ENCODE measurements around the gene ENG. TPM values are rescaled to one million over a fixed set of nuclear protein-coding genes. Genes with fewer than 3 reads are reported as not detected.
"Not testable (repeated sequence)": the region's sequence is repeated elsewhere in the genome, so short reads cannot be mapped to it uniquely, and the experiment has no call there.

The ENG gene
- total and polyA plus RNA-seq, 8 donors = 9.7 to 42.4 (median 20.5) TPM

DNA sequence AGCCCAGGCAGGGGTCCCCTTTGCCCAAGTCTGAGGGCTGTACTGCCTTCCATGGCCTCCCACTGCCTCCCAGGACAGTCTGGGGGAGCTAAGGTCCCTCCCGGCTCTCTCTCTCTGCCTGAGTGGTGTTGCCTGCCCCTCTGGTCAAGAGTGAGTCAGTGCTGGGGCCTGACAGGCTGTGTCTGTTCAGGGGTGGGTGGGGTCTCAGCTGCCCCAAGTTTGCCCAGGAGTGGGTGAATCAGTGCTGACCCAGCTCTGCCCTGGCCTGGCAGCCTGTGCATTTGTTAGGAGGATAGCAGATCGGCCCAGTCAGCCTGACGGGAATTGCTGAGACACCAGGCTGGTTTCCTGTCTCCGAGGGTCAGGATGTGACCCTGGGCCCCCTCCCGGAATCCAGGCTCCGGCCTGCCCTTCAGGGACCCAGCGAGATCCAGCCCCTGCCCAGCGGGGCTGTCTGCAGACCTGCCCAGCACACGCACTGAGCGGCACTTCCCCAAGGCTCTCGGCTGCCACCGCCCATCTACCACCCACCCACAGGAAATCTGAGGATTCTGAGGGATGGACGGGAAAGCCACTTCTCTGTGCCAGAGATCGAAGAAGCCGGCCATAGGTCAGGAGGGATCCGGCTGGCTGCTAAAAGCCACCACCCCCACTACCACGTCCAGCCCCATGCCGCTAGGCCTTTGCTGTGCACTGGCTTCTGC is 15.9 kb downstream of the ENG start:
- 75 to 79% methylated on average over 18 of the region's 18 CpGs for WGBS, 2 donors
- TF ChIP-seq, protein P1, sequence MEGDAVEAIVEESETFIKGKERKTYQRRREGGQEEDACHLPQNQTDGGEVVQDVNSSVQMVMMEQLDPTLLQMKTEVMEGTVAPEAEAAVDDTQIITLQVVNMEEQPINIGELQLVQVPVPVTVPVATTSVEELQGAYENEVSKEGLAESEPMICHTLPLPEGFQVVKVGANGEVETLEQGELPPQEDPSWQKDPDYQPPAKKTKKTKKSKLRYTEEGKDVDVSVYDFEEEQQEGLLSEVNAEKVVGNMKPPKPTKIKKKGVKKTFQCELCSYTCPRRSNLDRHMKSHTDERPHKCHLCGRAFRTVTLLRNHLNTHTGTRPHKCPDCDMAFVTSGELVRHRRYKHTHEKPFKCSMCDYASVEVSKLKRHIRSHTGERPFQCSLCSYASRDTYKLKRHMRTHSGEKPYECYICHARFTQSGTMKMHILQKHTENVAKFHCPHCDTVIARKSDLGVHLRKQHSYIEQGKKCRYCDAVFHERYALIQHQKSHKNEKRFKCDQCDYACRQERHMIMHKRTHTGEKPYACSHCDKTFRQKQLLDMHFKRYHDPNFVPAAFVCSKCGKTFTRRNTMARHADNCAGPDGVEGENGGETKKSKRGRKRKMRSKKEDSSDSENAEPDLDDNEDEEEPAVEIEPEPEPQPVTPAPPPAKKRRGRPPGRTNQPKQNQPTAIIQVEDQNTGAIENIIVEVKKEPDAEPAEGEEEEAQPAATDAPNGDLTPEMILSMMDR (IDR thresholded peaks at IDR 0.05) = no peak
- FAIRE-seq (no peak), ATAC-seq (peak in 3 of 4 donors; percentile 8 to 68 (median 28)), DNase-seq (peak in 2 of 6 donors; percentile 50 to 57)
- intact Hi-C loops (cut with DNase I) = no loop called here
- Histone ChIP-seq H3K4me1 (peaks cover 3 to 16% (median 14%) of the 10 kb centered on the region in 3 donors), H3K9me3 (no peaks in the 10 kb centered on the region), H3K27me3 (no peaks in the 10 kb centered on the region), H3K36me3 (no peaks in the 10 kb centered on the region), H3K27ac (peak overlapping the region in 3 of 4 donors; percentile 48 to 67 (median 55)), H3K4me3 (no peak overlapping the region)

DNA sequence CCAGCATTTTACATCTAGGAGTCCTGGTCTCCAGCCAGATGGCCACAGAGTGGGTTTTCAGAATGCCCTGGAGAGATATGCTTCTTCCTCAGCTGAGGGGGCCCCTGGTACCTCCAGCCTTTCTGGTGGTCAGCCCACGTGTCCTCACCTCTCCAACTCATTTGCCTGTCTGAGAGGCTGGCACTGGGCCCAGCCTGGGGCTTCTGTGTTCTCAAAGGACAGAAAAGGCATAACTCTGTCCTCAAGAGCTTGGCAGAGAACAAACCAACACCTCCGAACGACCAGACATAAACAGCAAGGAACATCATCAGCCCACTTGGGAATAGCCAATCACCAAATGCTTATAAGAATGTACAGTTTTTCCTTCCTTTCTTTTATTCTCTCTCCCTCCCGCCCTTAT is 17.1 kb downstream of the ENG start:
- H3K9me3 ChIP-seq = no peaks in the 10 kb centered on the region
- ATAC-seq = no peak
- 79 to 82% methylated on average over 4 of the region's 4 CpGs for WGBS, 2 donors
- intact Hi-C loops (cut with DNase I) = no loop called here
- DNase-seq = no peak
- no peaks in the 10 kb centered on the region for H3K36me3 ChIP-seq
- no peaks in the 10 kb centered on the region for H3K27me3 ChIP-seq
- peaks cover 3 to 16% (median 14%) of the 10 kb centered on the region in 3 donors for H3K4me1 ChIP-seq
- no peak overlapping the region for H3K27ac ChIP-seq
- TF ChIP-seq, protein P1 (IDR thresholded peaks at IDR 0.05) = no peak
- H3K4me3 ChIP-seq = no peak overlapping the region
- no peak for FAIRE-seq

DNA sequence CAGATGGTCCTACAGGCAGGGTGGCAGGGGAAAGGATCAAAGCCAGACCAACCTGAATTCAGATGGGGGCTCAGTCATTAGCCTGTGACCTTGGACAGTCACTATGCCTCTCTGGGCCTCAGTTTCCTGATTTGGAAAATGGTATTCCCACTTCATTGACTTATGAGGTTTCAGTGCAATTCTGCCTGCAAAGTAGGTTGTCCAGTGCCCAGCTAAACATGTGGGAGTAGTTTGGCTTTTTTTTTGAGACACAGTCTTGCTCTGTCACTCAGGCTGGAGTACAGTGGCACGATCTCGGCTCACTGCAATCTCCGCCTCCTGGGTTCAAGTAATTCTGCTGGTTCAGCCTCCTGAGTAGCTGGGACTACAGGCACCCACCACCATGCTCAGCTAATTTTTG is 17.9 kb downstream of the ENG start:
- DNase-seq; H3K27me3 ChIP-seq; ATAC-seq; H3K36me3 ChIP-seq; FAIRE-seq; H3K4me3 ChIP-seq; intact Hi-C loops (cut with DNase I); H3K9me3 ChIP-seq: not testable (repeated sequence)
- Histone ChIP-seq H3K27ac (peak overlapping the region; percentile 31 to 74 (median 56)), H3K4me1 (peaks cover 3 to 16% (median 14%) of the 10 kb centered on the region in 3 donors)
- WGBS, 2 donors = 94 to 96% methylated on average over 3 of the region's 3 CpGs

DNA sequence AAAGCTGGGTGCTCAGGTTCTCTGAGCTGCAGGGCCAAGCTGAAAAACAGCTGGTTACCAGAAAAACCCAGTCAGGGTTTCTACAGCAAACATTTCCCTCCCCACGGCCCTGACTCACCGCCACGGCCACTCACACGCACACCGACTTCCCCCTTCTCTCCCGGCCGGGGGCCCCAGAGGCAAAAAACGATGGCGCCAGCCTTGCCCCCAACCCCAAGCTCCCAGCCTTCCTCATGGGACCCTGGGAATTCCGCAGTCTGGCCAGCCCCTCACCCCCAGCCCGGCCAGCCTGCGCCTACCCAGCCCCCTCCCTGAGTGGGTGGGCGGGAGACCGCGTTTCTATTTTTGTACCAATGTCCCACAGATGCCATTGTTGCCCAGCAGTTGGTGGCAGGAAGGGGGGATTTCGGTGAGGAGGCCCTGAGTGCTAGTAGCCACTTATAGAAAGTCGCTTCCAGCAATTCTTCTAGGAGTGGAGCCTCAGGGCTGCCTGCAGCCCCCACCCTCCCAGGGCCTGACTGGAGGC is 18.4 kb downstream of the ENG start:
- DNase-seq = peak in 2 of 6 donors; percentile 49 to 54
- Histone ChIP-seq H3K36me3 (no peaks in the 10 kb centered on the region), H3K9me3 (no peaks in the 10 kb centered on the region), H3K4me3 (no peak overlapping the region), H3K4me1 (peaks cover 3 to 16% (median 14%) of the 10 kb centered on the region in 3 donors), H3K27ac (peak overlapping the region; percentile 31 to 74 (median 56)), H3K27me3 (no peaks in the 10 kb centered on the region)
- TF ChIP-seq, protein P1 (IDR thresholded peaks at IDR 0.05) = no peak
- ATAC-seq = peak in 2 of 4 donors; percentile 17 to 29
- intact Hi-C loops (cut with DNase I) = no loop called here
- 76 to 79% methylated on average over 17 of the region's 17 CpGs for WGBS, 2 donors
- no peak for FAIRE-seq

DNA sequence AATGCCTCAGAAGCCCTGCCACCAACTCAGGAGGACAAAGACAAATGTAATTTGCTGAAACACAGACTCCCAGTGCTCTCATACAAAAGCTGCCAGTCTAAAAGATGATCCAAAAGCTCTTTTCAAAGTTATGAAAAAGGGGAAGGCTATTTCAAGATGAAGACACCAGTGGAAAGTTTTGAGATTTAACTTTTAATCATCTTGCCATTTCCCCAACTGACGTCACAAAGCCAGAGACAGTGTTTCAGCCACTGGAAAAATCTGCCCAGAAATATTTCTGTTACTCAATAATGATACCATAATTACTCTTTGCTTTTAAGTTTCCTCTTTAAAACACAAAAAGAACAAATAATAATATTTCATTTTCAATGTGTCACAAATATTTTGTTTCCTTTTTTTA is 20.9 kb downstream of the ENG start:
- Histone ChIP-seq H3K27me3 (no peaks in the 10 kb centered on the region), H3K9me3 (no peaks in the 10 kb centered on the region), H3K4me3 (no peak overlapping the region), H3K27ac (peak overlapping the region in 2 of 4 donors; percentile 18 to 44), H3K36me3 (no peaks in the 10 kb centered on the region), H3K4me1 (no peaks in the 10 kb centered on the region)
- intact Hi-C loops (cut with DNase I) = no loop called here
- ATAC-seq = peak in 1 of 4 donors; percentile 7
- 51 to 57% methylated on average over 1 of the region's 1 CpG for WGBS, 2 donors
- no peak for DNase-seq
- FAIRE-seq = no peak
- TF ChIP-seq, protein P1 (IDR thresholded peaks at IDR 0.05) = no peak

Data from pancreas (tissue), 10 donors.